Gastrocnemius medialis (tissue), 4 donors: ENCODE data around the gene RAB11B. TPM values are rescaled to one million over a fixed set of nuclear protein-coding genes. Genes with fewer than 3 reads are reported as not detected.
"Not testable (repeated sequence)": the region's sequence is repeated elsewhere in the genome, so short reads cannot be mapped to it uniquely, and the experiment has no call there.

Source experiments
- ATAC-seq, 2 donors: fragments of 150-250 bp; one replicate each; pipeline ENCODE4 v1.9.1; 2016
- DNase-seq, 2 donors: peaks; one replicate each; pipeline ENCODE4 v3.0.0-alpha.2; 2019
- H3K27ac ChIP-seq, 4 donors: fragments of 200-600 bp; sonication (generic); 1 replicate in 1 of 4; 2 replicates in 3 of 4; pipeline ENCODE4 v1.5.1; 2016 to 2018; ENCODE audit warnings: mild to moderate bottlenecking in 2 of 4, moderate library complexity in 1 of 4
- H3K27me3 ChIP-seq, 3 donors: fragments of 200-600 bp; sonication (generic) in 2 of 3; 1 replicate in 1 of 3; 2 replicates in 2 of 3; pipeline versions ENCODE4 v1.5.1 to v1.6.0; 2016 to 2019; ENCODE audit warnings: mild to moderate bottlenecking in 1 of 3, moderate library complexity in 1 of 3
- H3K36me3 ChIP-seq, 2 donors: fragments of 200-600 bp; sonication (generic) in 1 of 2; one replicate each; pipeline ENCODE4 v1.5.1; 2017 to 2018
- H3K4me1 ChIP-seq, 2 donors: fragments of 200-600 bp; sonication (generic) in 1 of 2; one replicate each; pipeline ENCODE4 v1.5.1; 2016 to 2017; ENCODE audit warnings: mild to moderate bottlenecking in 2 of 2
- H3K4me3 ChIP-seq, 4 donors: fragments of 200-600 bp; sonication (generic) in 3 of 4; 1 replicate in 1 of 4; 2 replicates in 3 of 4; pipeline ENCODE4 v1.5.1; 2016 to 2019; ENCODE audit warnings: mild to moderate bottlenecking in 2 of 4
- H3K9me3 ChIP-seq, 3 donors: fragments of 200-600 bp; sonication (generic) in 2 of 3; 1 replicate in 1 of 3; 2 replicates in 2 of 3; pipeline ENCODE4 v1.5.1; 2016 to 2019
- POLR2A ChIP-seq, 2 donors: fragments of 450-650 bp; IDR thresholded peaks; one replicate each; pipeline ENCODE4 v1.6.1; 2017; ENCODE audit warnings: antibody characterized with exemption in 2 of 2, mild to moderate bottlenecking in 2 of 2, moderate library complexity in 2 of 2
- in situ Hi-C, 4 donors: fragments of 200-750 bp; cut with MboI; loops; one replicate each; pipeline versions ENCODE4 v1.15.0 to v1.8.0; 2017; ENCODE audit warnings: low sequenced_read_pairs in 4 of 4
- intact Hi-C: fragments of 100-400 bp; cut with DNase I; formaldehyde crosslinking; loops from one replicate; pipeline ENCODE4 v1.15.1; 2023; ENCODE audit warnings: low total_unique reads
- total RNA-seq, 4 donors: library from RNA; depleted of rRNA; stranded (reverse); fragments of >200 nt; gene quantifications; one replicate each; pipeline versions ENCODE4 v1.1.0 to v1.2.3, GENCODE V29; 2016
- TF ChIP-seq, protein P1 (sequence below), 5 experiments: fragments of 450-650 bp in 3 of 5; fragments of 200-600 bp in 2 of 5; sonication (generic) in 2 of 5; IDR thresholded peaks in 4 of 5; conservative IDR thresholded peaks in 1 of 5; 1 replicate in 4 of 5; 2 replicates in 1 of 5; pipeline ENCODE4 v1.5.1; 2016 to 2019; ENCODE audit warnings: antibody characterized with exemption in 5 of 5, mild to moderate bottlenecking in 3 of 5, moderate library complexity in 3 of 5

RAB11B gene
- total RNA-seq, 4 donors from 2014 or later: 13.4 to 42.9 (median 31.0) TPM

GRCh38 chr19:8343483-8343844 is 46.7 kb upstream of the RAB11B start:
- peaks cover 5 to 18% (median 17%) of the 10 kb centered on the region in 3 donors for H3K27me3 ChIP-seq
- DNase-seq (no peak), ATAC-seq (no peak)
- H3K4me3 ChIP-seq: peak overlapping the region; percentile 59 to 68 (median 64)
- no peak for TF ChIP-seq POLR2A (IDR thresholded peaks at IDR 0.05)
- TF ChIP-seq, protein P1, sequence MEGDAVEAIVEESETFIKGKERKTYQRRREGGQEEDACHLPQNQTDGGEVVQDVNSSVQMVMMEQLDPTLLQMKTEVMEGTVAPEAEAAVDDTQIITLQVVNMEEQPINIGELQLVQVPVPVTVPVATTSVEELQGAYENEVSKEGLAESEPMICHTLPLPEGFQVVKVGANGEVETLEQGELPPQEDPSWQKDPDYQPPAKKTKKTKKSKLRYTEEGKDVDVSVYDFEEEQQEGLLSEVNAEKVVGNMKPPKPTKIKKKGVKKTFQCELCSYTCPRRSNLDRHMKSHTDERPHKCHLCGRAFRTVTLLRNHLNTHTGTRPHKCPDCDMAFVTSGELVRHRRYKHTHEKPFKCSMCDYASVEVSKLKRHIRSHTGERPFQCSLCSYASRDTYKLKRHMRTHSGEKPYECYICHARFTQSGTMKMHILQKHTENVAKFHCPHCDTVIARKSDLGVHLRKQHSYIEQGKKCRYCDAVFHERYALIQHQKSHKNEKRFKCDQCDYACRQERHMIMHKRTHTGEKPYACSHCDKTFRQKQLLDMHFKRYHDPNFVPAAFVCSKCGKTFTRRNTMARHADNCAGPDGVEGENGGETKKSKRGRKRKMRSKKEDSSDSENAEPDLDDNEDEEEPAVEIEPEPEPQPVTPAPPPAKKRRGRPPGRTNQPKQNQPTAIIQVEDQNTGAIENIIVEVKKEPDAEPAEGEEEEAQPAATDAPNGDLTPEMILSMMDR (IDR thresholded peaks at IDR 0.05 in 4 of 5, conservative IDR thresholded peaks at IDR 0.05 in 1 of 5): no peak
- peak overlapping the region in 3 of 4 donors; percentile 44 to 86 (median 55) for H3K27ac ChIP-seq
- H3K36me3 ChIP-seq: no peaks in the 10 kb centered on the region
- peaks cover 3 to 20% of the 10 kb centered on the region in 2 donors for H3K4me1 ChIP-seq
- H3K9me3 ChIP-seq: no peaks in the 10 kb centered on the region
- intact Hi-C loops: no loop called here
- in situ Hi-C loops: no loop called here

DNA sequence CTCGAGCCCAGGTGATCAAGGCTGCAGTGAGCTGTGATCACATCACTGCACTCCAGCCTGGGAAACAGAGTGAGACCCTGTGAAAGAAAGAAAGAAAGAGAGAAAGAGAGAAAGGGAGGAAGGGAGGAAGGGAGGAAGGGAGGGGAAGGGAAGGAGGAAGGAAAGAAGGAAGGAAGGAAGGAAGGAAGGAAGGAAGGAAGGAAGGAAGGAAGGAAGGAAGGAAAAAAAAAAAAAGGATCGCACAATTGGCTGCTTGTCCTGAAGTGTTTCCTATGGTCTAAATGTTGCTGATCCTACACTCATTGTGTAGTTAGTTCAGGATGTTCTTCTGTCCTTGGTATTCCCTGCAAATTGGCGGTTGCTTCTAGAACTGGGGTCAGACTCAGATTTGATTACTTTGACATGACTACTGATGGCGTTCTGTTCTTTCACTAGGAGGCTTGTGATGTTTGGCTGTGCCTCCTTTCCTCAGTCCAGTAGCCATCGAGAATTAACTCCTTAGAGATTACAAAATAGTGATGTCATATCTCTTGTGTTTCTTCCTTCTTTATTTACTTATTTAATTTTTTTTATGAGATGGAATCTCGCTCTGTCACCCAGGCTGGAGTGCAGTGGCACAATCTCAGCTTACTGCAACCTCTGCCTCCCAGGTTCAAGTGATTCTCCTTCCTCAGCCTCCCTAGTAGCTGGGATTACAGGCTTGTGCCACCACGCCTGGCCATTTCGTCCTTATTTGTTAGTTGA is 40.4 kb upstream of the RAB11B start:
- H3K9me3 ChIP-seq, H3K27me3 ChIP-seq, H3K36me3 ChIP-seq, DNase-seq, ATAC-seq, H3K4me3 ChIP-seq: not testable (repeated sequence)
- Histone ChIP-seq H3K27ac (peak overlapping the region in 1 of 4 donors; percentile 1), H3K4me1 (peaks cover 5 to 27% of the 10 kb centered on the region in 2 donors)
- in situ Hi-C loops: loop anchor here in 3 of 4 donors (5.0 to 10.0 kb wide), 3 partner anchors 48 to 155 kb away; partner anchors contain the start of gene PRAM1 (in 2 of the 3)
- intact Hi-C loops: loop anchor here (5.0 kb wide), 1 partner anchor 228 kb away; the partner anchor contains the start of gene MYO1F

DNA sequence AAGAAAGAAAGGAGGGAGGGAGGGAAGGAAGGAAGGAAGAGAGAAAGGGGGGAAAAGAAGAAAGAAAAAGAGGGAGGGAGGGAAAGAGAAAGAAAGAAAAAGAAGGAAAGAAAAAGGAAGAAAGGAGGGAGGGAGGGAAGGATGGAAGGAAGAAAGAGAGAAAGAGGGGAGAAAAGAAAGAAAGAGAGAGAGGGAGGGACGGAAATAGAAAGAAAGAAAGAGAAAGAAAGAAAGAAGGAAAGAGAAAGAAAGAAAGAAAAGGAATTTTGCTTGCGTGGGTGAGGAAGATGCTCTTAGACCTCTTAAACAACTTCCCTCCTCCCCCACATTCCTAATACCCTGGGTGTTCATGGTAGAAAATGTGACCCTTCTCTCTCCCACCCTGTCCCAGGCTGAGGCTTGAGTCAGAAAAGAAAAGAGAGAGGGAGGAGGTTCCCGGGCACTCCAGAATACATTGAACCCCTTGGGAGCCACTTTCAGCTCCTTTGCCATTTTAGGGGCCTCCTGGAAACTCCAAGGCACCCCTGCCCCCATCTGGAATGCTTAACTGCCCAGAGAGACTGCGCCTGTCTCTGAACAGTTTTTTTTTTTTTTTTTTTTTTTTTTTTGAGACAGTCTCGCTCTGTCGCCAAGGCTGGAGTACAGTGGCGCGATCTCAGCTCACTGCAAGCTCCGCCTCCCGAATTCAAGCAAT is 37.9 kb upstream of the RAB11B start:
- no peak overlapping the region for H3K4me3 ChIP-seq
- intact Hi-C loops (loop anchor here (5.0 kb wide), 1 partner anchor 225 kb away; the partner anchor contains the start of gene MYO1F), in situ Hi-C loops (loop anchor here in 3 of 4 donors (5.0 to 10.0 kb wide), 3 partner anchors 45 to 153 kb away; partner anchors contain the start of gene PRAM1 (in 2 of the 3))
- no peak for ATAC-seq
- H3K27ac ChIP-seq: no peak overlapping the region
- H3K36me3 ChIP-seq: no peaks in the 10 kb centered on the region
- TF ChIP-seq, protein P1 (IDR thresholded peaks at IDR 0.05 in 4 of 5, conservative IDR thresholded peaks at IDR 0.05 in 1 of 5): no peak
- TF ChIP-seq POLR2A (IDR thresholded peaks at IDR 0.05): no peak
- peaks cover 5 to 32% of the 10 kb centered on the region in 2 donors for H3K4me1 ChIP-seq
- H3K9me3 ChIP-seq: peaks cover 0 to 5% (median 0%) of the 10 kb centered on the region in 3 donors
- no peaks in the 10 kb centered on the region for H3K27me3 ChIP-seq
- DNase-seq: no peak

DNA sequence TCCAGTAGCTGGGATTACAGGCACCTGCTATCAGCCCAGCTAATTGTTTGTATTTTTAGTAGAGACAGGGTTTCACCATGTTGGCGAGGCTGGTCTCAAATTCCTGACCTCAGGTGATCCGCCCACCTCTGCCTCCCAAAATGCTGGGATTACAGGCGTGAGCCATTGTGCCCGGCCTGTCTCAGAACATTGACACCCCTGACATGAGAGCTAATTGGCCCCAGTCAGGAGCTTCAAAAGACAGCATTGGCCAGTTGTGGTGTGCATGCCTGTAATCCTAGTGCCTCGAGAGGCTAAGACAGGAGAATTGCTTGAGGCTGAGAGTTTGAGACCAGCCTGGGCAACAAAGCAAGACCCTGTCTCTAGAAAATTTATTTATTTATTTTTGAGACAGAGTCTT is 37.3 kb upstream of the RAB11B start:
- in situ Hi-C loops: loop anchor here in 3 of 4 donors (5.0 to 10.0 kb wide), 3 partner anchors 44 to 152 kb away; partner anchors contain the start of gene PRAM1 (in 2 of the 3)
- H3K27ac ChIP-seq, H3K27me3 ChIP-seq, H3K36me3 ChIP-seq, H3K4me3 ChIP-seq, DNase-seq, H3K9me3 ChIP-seq, ATAC-seq: not testable (repeated sequence)
- intact Hi-C loops: loop anchor here (5.0 kb wide), 1 partner anchor 224 kb away; the partner anchor contains the start of gene MYO1F
- peaks cover 5 to 27% of the 10 kb centered on the region in 2 donors for H3K4me1 ChIP-seq

DNA sequence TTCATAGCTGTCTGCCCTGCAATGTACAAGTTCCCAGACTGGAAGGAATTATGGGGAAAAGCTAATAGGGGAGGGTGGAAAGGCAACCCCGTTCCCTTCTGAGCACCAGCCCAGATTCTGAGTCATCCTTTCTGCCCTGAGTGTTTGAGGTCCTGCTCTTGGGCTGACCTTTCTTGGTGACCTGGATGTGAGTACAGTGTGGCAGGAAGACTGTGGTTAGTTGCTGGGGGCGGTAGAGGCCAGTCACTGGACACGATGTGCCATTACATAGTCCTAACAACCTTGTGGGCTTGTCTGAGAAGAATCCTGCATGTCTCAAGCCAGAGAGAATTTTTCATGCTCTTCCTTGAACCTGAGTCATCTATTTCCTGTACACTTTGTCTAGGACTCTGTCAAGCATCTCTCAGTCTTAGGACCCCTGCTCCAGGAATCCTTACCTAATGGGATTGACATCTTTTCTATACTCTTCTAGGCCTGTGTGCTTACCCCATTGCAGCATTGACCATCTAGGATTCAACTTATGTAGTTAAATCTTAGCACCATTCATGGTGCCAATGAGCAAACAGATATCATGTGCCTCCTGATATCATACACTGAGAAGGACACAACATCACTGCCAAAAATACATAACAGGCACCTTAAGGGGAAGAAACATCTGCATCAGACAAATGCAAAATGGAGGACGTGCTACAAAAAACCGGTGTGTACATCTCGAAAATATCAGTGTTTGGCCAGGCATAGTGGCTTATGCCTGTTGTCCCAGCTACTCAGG is 34.3 kb upstream of the RAB11B start:
- Histone ChIP-seq H3K4me3 (no peak overlapping the region), H3K27ac (peak overlapping the region in 2 of 4 donors; percentile 39 to 41), H3K36me3 (no peaks in the 10 kb centered on the region), H3K27me3 (no peaks in the 10 kb centered on the region), H3K4me1 (peaks cover 5 to 30% of the 10 kb centered on the region in 2 donors), H3K9me3 (peaks cover 0 to 5% (median 0%) of the 10 kb centered on the region in 3 donors)
- in situ Hi-C loops: loop anchor here in 3 of 4 donors (5.0 to 10.0 kb wide), 3 partner anchors 41 to 149 kb away; partner anchors contain the start of gene PRAM1 (in 2 of the 3)
- intact Hi-C loops: no loop called here
- TF ChIP-seq, protein P1 (IDR thresholded peaks at IDR 0.05 in 4 of 5, conservative IDR thresholded peaks at IDR 0.05 in 1 of 5): no peak
- TF ChIP-seq POLR2A (IDR thresholded peaks at IDR 0.05): no peak
- peak; percentile 34 to 55 for ATAC-seq
- peak in 1 of 2 donors; percentile 48 for DNase-seq
